Frontal cortex (tissue), 4 donors: ENCODE measurements around the gene OR4F6. TPM values are rescaled to one million over a fixed set of nuclear protein-coding genes. Genes with fewer than 3 reads are reported as not detected.

Experiments used
- DNase-seq, 2 donors: peaks; one replicate each; pipeline ENCODE4 v3.0.0; 2012; ENCODE audit warnings: low spot score in 2 of 2
- FAIRE-seq: peaks from 2 replicates; lab custom pipeline; 2012; peaks lifted over from hg19 to GRCh38; lab: Jason Lieb, UNC
- small RNA-seq: library from RNA; depleted of rRNA; stranded (forward); fragments of <200 nt; gene quantifications from one replicate; pipeline ENCODE3, GENCODE V24; 2014
- total RNA-seq: library from RNA; depleted of rRNA; stranded (reverse); fragments of >200 nt; gene quantifications from one replicate; pipeline ENCODE4 v1.2.3, GENCODE V29; 2014
- donor health status: control.
- donor health status: control.
- donor health status: control.

OR4F6 gene
- total RNA-seq, 1 donor from 2014 or later = not detected

- DNase-seq = no peak
- no peak for FAIRE-seq
These were observed 367 bp downstream of the OR4F6 start for GRCh38 chr15:101803676-101804075.

GRCh38 chr15:101804375-101804774 lies 1.1 kb downstream of the OR4F6 start:
- DNase-seq = no peak
- FAIRE-seq = no peak

- no peak for DNase-seq
- no peak for FAIRE-seq
These were observed 1.6 kb downstream of the OR4F6 start for GRCh38 chr15:101804941-101805340.

GRCh38 chr15:101805605-101806345 lies 2.5 kb downstream of the OR4F6 start:
- DNase-seq (no peak), FAIRE-seq (no peak)

GRCh38 chr15:101807345-101807945 lies 4.1 kb downstream of the OR4F6 start:
- DNase-seq = no peak
- no peak for FAIRE-seq

DNA sequence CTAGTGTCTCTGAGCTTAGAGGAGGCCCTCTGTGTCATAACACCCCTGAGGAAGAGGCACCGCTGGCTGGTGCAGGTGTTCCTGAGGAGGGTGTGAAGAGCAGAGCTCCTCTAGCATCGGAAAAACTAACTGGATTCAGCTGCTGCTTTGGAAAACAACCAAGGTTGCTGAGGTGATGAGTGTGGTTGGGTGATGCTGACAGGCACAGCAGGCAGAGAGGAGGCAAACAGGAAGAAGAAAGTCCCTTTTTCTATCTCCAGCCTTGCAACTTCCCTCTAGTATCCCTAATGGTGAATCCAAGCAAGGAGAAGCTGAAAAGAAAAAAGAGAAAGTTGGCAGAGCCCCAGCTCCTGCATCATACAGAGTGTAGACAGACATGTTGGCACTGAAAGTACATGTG lies 4.9 kb downstream of the OR4F6 start:
- no peak for DNase-seq
- FAIRE-seq = no peak

GRCh38 chr15:101810456-101810855 lies 7.1 kb downstream of the OR4F6 start:
- DNase-seq = no peak

DNA sequence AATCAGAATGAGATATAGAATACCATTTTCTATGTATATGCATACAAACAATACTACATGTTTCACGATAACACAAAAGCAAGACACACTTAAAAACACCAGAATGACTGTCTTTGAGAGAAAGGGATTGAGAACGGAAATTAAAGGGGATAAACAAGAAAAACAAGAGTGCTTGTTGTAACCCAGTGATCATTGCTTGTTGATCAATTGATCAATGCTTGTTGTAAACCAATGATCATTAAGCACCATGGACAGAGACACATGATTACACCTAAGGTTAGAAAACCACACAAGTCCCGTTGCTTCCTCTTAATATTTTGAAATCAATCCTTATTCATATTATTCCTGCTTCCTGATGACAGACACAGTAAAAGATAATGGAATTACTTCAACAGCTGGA lies 7.6 kb downstream of the OR4F6 start:
- FAIRE-seq = no peak
- DNase-seq = no peak

More at GRCh38 chr15:101810456-101810855, 7.1 kb downstream of the OR4F6 start:
- no peak for FAIRE-seq

GRCh38 chr15:101811902-101812301 lies 8.6 kb downstream of the OR4F6 start, which contains the start of gene OR4F15:
OR4F15 (plus strand) TSS chr15:101812202; CDS start chr15:101818187, 5,985 bp downstream.
- FAIRE-seq (no peak), DNase-seq (no peak)

- FAIRE-seq = no peak
- DNase-seq = no peak
These were observed 10.7 kb downstream of the OR4F6 start for GRCh38 chr15:101813803-101814534.

- FAIRE-seq (no peak), DNase-seq (no peak)
These were observed 17.5 kb downstream of the OR4F6 start for GRCh38 chr15:101820781-101821180.

- DNase-seq (no peak), FAIRE-seq (no peak)
These were observed 23.9 kb downstream of the OR4F6 start for GRCh38 chr15:101827257-101827656.

DNA sequence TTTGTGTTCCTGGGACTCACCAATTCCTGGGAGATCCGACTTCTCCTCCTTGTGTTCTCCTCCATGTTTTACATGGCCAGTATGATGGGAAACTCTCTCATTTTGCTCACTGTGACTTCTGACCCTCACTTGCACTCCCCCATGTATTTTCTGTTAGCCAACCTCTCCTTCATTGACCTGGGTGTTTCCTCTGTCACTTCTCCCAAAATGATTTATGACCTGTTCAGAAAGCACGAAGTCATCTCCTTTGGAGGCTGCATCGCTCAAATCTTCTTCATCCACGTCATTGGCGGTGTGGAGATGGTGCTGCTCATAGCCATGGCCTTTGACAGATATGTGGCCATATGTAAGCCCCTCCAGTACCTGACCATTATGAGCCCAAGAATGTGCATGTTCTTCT lies 25.5 kb downstream of the OR4F6 start:
- no peak for FAIRE-seq
- DNase-seq = no peak

- no peak for DNase-seq
- no peak for FAIRE-seq
These were observed 38.3 kb downstream of the OR4F6 start for GRCh38 chr15:101841656-101842055.

DNA sequence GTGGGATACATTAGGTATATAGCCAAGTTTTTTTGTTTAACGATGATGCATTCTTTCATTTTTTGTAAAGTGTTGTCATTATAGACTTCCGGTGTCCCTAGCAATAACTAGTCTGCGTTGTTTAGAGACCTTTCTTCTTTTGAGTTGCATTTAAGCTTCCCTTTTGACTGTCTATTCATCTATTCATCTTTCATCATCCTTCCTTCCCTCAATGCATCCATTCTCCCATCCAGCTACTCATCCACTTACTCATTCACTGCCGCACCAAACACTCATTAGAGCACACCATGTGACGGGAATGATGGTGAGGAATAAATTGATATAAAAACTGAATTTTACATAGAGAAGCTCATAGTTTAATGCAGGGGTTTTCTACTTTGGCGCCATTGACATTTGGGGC lies 41.6 kb downstream of the OR4F6 start:
- no peak for DNase-seq
- no peak for FAIRE-seq

DNA sequence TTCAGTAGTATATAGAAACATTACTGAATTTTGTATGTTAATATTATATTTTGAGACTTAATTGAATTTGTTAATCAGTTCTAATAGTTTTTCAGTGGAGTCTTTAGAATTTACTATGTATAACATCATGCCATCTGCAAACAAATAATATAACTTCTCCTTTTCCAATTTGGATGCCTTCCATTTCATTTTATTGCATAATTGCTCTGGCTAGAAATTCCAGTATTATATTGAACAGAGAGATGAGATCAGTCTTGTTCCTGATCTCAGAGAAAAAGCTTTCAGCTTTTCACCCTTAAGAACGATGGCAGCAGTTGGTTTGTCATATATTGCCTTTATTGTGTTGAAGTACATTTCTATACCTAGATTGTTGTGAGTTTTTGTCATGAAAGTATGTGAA lies 49.0 kb downstream of the OR4F6 start:
- DNase-seq = no peak
- no peak for FAIRE-seq

Small RNA genes within 50 kb of the gene (small RNA-seq; reads per million reads assigned to genes)
- gene RN7SL209P = not detected

Other genes with a start within 250 kb of the OR4F6 start
- gene TM2D3, start 151.1 kb upstream of the OR4F6 start, total RNA-seq = 102 TPM
- gene TARS3, start 79.0 kb upstream of the OR4F6 start, total RNA-seq = 36.7 TPM
- gene OR4F15, start 8.7 kb downstream of the OR4F6 start, total RNA-seq = under 0.01 TPM